Upper lobe of left lung (tissue), 4 donors: ENCODE data around the gene TTC34.

Experiments used
- CTCF ChIP-seq, 6 experiments: fragments of 450-650 bp in 4 of 6; fragments of 200-600 bp in 2 of 6; sonication (generic) in 2 of 6; IDR thresholded peaks; one replicate each; pipeline ENCODE4 v1.5.1; 2016 to 2019; ENCODE audit warnings: antibody characterized with exemption in 6 of 6
- EP300 ChIP-seq, 4 donors: sonication (generic); formaldehyde crosslinking; IDR thresholded peaks; one replicate each; pipeline ENCODE4 v1.5.1; 2017; ENCODE audit warnings: antibody characterized with exemption in 4 of 4, control low read depth in 2 of 4
- POLR2A ChIP-seq, 4 donors: fragments of 450-650 bp; IDR thresholded peaks; one replicate each; pipeline ENCODE4 v1.5.1; 2016 to 2017; ENCODE audit warnings: antibody characterized with exemption in 4 of 4, mild to moderate bottlenecking in 2 of 4
- POLR2AphosphoS5 ChIP-seq, 2 donors: sonication (generic); formaldehyde crosslinking; IDR thresholded peaks; one replicate each; pipeline ENCODE4 v1.5.1; 2017; ENCODE audit warnings: antibody characterized with exemption in 2 of 2

DNA sequence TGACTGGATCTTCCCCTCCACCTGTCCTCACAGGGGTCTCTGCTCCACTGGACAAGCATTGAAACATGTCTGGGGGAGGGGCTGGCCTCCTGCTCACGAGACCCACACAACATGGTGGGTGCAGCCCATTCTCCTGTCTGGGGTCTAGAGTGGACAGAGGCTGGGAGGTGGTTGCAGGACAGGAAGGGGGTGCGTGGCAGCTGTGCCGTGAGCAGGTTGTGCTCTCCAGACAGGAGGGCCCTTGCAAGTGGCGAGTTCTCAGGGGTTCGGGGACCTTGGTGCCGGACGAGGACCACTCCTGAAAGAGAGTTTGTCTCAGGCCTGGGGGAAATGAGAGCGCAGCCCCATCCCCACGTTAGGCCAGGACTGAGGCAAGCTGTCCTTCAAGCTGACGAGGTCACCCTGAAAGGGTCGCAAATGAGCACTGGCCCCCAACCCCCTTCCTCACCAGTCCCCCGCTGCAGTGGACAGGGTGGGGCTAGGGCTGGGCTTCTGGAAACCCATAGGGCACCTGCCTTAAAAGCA is 21.2 kb upstream of the TTC34 start:
- TF ChIP-seq CTCF (IDR thresholded peaks at IDR 0.05), result no peak
- TF ChIP-seq POLR2A (IDR thresholded peaks at IDR 0.05), result no peak
- no peak for TF ChIP-seq EP300 (IDR thresholded peaks at IDR 0.05)
- no peak for TF ChIP-seq POLR2AphosphoS5 (IDR thresholded peaks at IDR 0.05)
